PC-9 (cell line): ENCODE measurements around the gene ZNF236. TPM values are rescaled to one million over a fixed set of nuclear protein-coding genes. Genes with fewer than 3 reads are reported as not detected.

Source experiments
- BruUV-seq: library from RNA; stranded (reverse); fragments of 400-500 nt; replicated peaks from 2 replicates; lab custom pipeline; 2021; lab: Mats Ljungman, UMichigan
- CTCF ChIA-PET: fragments of 300-600 bp; sonication (Branson Sonifier 250); formaldehyde crosslinking; loops from one replicate; lab custom pipeline; 2022; ENCODE audit warnings: antibody characterized with exemption; lab: Charles Lee
- POLR2A ChIA-PET: fragments of 300-600 bp; sonication (Branson Sonifier 250); formaldehyde crosslinking; loops from one replicate; lab custom pipeline; 2022; ENCODE audit warnings: antibody characterized with exemption; ENCODE audit not compliant: unreplicated experiment; lab: Charles Lee
- DNase-seq, 2 experiments: peaks; one replicate each; pipeline versions ENCODE4 v3.0.0 to v3.0.0-alpha.2; 2015 to 2022; ENCODE audit warnings: mixed read lengths in 1 of 2
- H2AFZ ChIP-seq: fragments of 200-600 bp; sonication (generic); 2 replicates; pipeline ENCODE4 v1.8.1; 2017; ENCODE audit warnings: antibody characterized with exemption
- H3F3A ChIP-seq: fragments of 200-600 bp; sonication (generic); 2 replicates; pipeline ENCODE4 v1.8.1; 2017; ENCODE audit warnings: antibody characterized with exemption, mild to moderate bottlenecking, low read depth; ENCODE audit not compliant: insufficient read depth
- H3K27ac ChIP-seq: fragments of 200-600 bp; sonication (generic); 2 replicates; pipeline ENCODE4 v1.6.1; 2016; ENCODE audit warnings: mixed run types
- H3K27me3 ChIP-seq: fragments of 200-600 bp; sonication (generic); 2 replicates; pipeline ENCODE4 v1.6.1; 2016; ENCODE audit warnings: low read depth, mixed run types; ENCODE audit not compliant: insufficient read depth
- H3K36me3 ChIP-seq: fragments of 200-600 bp; sonication (generic); 2 replicates; pipeline ENCODE4 v1.6.1; 2016; ENCODE audit warnings: low read depth, mixed run types
- H3K4me1 ChIP-seq: fragments of 200-600 bp; sonication (generic); replicated peaks from 2 replicates; pipeline ENCODE4 v1.6.1; 2016; ENCODE audit warnings: mixed run types; ENCODE audit not compliant: insufficient read depth
- H3K4me2 ChIP-seq: fragments of 200-600 bp; sonication (generic); 2 replicates; pipeline ENCODE4 v1.6.1; 2017; ENCODE audit warnings: mixed run types
- H3K4me3 ChIP-seq: fragments of 200-600 bp; sonication (generic); 2 replicates; pipeline ENCODE4 v1.6.1; 2016; ENCODE audit warnings: mixed run types
- H3K79me2 ChIP-seq: fragments of 200-600 bp; sonication (generic); 2 replicates; pipeline ENCODE4 v1.6.1; 2017; ENCODE audit warnings: low read depth, mixed run types
- H3K9me2 ChIP-seq: fragments of 200-600 bp; sonication (generic); 2 replicates; pipeline ENCODE4 v1.8.1; 2017; ENCODE audit warnings: mild to moderate bottlenecking; ENCODE audit not compliant: insufficient read depth
- H3K9me3 ChIP-seq: fragments of 200-600 bp; sonication (generic); 2 replicates; pipeline ENCODE4 v1.8.1; 2016; ENCODE audit warnings: low read depth; ENCODE audit not compliant: insufficient read depth
- H4K20me1 ChIP-seq: fragments of 200-600 bp; sonication (generic); 2 replicates; pipeline ENCODE4 v1.8.1; 2017; ENCODE audit not compliant: insufficient read depth
- CTCF ChIP-seq: fragments of 200-600 bp; sonication (generic); conservative IDR thresholded peaks from 2 replicates; pipeline ENCODE4 v1.6.1; 2017; ENCODE audit warnings: mixed run types, antibody characterized with exemption, mild to moderate bottlenecking, moderate library complexity
- EZH2 ChIP-seq: fragments of 200-600 bp; sonication (generic); IDR thresholded peaks from 2 replicates; pipeline ENCODE4 v1.8.0; 2017; ENCODE audit warnings: antibody characterized with exemption, low read depth
- intact Hi-C: fragments of 100-400 bp; cut with micrococcal nuclease; formaldehyde crosslinking; loops from one replicate; pipeline ENCODE4 v1.10.0; 2022; ENCODE audit not compliant: unreplicated experiment
- total RNA-seq: library from RNA; stranded (reverse); gene quantifications from 2 replicates; pipeline ENCODE4 v1.2.3, GENCODE V29; 2021

Gene ZNF236
- total RNA-seq, 1 experiment from 2014 or later, result 10.8 TPM

- Histone ChIP-seq H3F3A (peaks cover 11% of the 10 kb centered on the region), H3K27me3 (no peaks in the 10 kb centered on the region), H4K20me1 (peaks cover 12% of the 10 kb centered on the region), H3K27ac (no peak overlapping the region), H3K79me2 (peaks cover 32% of the 10 kb centered on the region), H2AFZ (no peak overlapping the region), H3K36me3 (0 out of 2 replicates have a peak, but pooled peaks cover 6% of the 10 kb centered on the region), H3K9me3 (no peaks in the 10 kb centered on the region), H3K9me2 (no peaks in the 10 kb centered on the region), H3K4me3 (no peak overlapping the region), H3K4me1 (peaks cover 13% of the 10 kb centered on the region), H3K4me2 (no peak overlapping the region)
- no peak for TF ChIP-seq CTCF
- TF ChIP-seq EZH2, result no peak
- ChIA-PET POLR2A (no interaction called here), CTCF (no interaction called here)
- BruUV-seq, result no TSS peak
- no peak for DNase-seq
- intact Hi-C loops, result no loop called here
Observed at GRCh38 chr18:76850112-76850511, 27.8 kb downstream of the ZNF236 start.

GRCh38 chr18:76855594-76855993 lies 33.2 kb downstream of the ZNF236 start:
- Histone ChIP-seq H3K4me3 (no peak overlapping the region), H3K9me2 (no peaks in the 10 kb centered on the region), H3K36me3 (0 out of 2 replicates have a peak, but pooled peaks cover 6% of the 10 kb centered on the region), H3K4me1 (no peaks in the 10 kb centered on the region), H3K4me2 (no peak overlapping the region), H4K20me1 (no peaks in the 10 kb centered on the region), H3K27ac (no peak overlapping the region), H3F3A (no peaks in the 10 kb centered on the region), H2AFZ (no peak overlapping the region), H3K79me2 (no peaks in the 10 kb centered on the region), H3K27me3 (no peaks in the 10 kb centered on the region), H3K9me3 (no peaks in the 10 kb centered on the region)
- DNase-seq, result no peak
- ChIA-PET CTCF (no interaction called here), POLR2A (no interaction called here)
- intact Hi-C loops, result no loop called here
- no TSS peak for BruUV-seq
- TF ChIP-seq EZH2 (no peak), CTCF (no peak)

- Histone ChIP-seq H4K20me1 (no peaks in the 10 kb centered on the region), H3K27me3 (no peaks in the 10 kb centered on the region), H3K4me2 (no peak overlapping the region), H3K9me2 (no peaks in the 10 kb centered on the region), H2AFZ (no peak overlapping the region), H3K9me3 (no peaks in the 10 kb centered on the region), H3K27ac (no peak overlapping the region), H3K4me3 (no peak overlapping the region), H3F3A (no peaks in the 10 kb centered on the region), H3K4me1 (no peaks in the 10 kb centered on the region), H3K36me3 (no peaks in the 10 kb centered on the region), H3K79me2 (no peaks in the 10 kb centered on the region)
- intact Hi-C loops, result no loop called here
- TF ChIP-seq EZH2 (no peak), CTCF (no peak)
- POLR2A ChIA-PET, result no interaction called here
- no peak for DNase-seq
- BruUV-seq, result no TSS peak
- CTCF ChIA-PET, result no interaction called here
Observed at GRCh38 chr18:76857476-76857875, 35.1 kb downstream of the ZNF236 start.
